Epithelial cell of prostate (primary cell): ENCODE results near the gene SETD1A.

Experiments
- DNase-seq: peaks from one replicate; pipeline ENCODE4 v3.0.0-alpha.2; 2011; ENCODE audit warnings: low read depth, low spot score
- H3K27ac ChIP-seq: fragments of 450-650 bp; 2 replicates; pipeline ENCODE4 v1.5.1; 2017; ENCODE audit warnings: mild to moderate bottlenecking

The SETD1A gene

DNA sequence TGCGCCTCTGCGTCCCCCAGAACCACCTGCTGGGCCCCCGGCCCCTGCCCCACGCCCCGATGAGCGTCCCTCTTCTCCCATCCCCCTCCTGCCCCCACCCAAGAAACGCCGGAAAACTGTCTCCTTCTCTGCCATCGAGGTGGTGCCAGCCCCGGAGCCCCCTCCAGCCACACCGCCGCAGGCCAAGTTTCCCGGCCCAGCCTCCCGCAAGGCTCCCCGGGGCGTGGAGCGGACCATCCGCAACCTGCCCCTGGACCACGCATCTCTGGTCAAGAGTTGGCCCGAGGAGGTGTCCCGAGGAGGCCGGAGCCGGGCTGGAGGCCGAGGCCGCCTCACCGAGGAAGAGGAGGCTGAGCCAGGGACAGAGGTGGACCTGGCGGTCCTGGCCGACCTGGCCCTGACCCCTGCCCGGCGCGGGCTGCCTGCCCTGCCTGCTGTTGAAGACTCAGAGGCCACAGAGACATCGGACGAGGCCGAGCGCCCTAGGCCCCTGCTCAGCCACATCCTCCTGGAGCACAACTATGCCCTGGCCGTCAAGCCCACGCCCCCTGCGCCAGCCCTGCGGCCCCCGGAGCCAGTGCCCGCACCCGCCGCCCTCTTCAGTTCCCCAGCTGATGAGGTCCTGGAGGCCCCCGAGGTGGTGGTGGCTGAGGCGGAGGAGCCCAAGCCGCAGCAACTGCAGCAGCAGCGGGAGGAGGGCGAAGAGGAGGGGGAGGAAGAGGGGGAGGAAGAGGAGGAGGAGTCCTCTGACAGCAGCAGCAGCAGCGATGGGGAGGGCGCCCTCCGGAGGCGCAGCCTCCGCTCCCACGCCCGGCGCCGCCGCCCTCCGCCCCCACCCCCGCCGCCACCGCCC lies 21.8 kb downstream of the SETD1A start:
- DNase-seq, result no peak
- H3K27ac ChIP-seq, result no peak overlapping the region

DNA sequence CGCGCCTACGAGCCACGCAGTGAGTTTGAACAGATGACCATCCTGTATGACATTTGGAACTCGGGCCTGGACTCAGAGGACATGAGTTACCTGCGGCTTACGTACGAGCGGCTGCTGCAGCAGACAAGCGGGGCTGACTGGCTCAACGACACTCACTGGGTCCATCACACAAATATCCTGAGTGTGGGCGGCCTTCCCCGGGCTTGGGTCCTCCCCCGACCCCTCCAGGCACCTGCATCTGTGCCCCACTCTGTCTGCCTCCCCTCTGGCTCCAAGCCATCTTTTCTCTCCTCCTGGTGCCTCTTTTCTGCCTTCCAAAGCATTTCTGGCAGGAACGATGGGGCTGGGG lies 22.4 kb downstream of the SETD1A start:
- H3K27ac ChIP-seq, result no peak overlapping the region
- DNase-seq, result no peak

DNA sequence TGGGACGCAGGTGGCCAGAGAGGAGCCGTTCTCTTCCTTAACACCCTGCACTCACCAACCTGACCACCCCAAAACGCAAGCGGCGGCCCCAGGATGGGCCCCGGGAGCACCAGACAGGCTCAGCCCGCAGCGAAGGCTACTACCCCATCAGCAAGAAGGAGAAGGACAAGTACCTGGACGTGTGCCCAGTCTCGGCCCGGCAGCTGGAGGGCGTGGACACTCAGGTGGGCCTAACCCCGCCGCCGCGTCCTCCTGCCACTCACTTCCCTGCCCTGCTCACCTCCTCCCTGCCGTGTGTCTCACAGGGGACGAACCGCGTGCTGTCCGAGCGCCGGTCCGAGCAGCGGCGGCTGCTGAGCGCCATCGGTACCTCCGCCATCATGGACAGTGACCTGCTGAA lies 22.9 kb downstream of the SETD1A start:
- no peak overlapping the region for H3K27ac ChIP-seq
- no peak for DNase-seq

DNA sequence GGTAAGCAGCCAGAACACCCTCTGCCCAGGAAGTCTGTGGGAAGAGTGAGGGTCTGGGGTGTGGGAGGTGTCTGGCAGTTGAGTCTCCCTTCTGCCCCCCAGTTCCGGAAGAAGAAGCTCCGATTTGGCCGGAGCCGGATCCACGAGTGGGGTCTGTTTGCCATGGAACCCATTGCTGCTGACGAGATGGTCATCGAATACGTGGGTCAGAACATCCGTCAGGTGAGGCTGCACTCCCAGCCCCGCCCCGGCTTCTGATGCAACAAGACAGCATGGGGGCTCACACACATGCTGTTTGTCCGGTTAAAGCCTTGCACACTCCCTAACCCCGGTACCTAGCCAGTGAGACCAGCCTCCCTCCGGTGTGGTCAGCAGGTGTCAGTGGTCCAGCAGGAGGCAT lies 23.4 kb downstream of the SETD1A start:
- H3K27ac ChIP-seq, result no peak overlapping the region
- no peak for DNase-seq

DNA sequence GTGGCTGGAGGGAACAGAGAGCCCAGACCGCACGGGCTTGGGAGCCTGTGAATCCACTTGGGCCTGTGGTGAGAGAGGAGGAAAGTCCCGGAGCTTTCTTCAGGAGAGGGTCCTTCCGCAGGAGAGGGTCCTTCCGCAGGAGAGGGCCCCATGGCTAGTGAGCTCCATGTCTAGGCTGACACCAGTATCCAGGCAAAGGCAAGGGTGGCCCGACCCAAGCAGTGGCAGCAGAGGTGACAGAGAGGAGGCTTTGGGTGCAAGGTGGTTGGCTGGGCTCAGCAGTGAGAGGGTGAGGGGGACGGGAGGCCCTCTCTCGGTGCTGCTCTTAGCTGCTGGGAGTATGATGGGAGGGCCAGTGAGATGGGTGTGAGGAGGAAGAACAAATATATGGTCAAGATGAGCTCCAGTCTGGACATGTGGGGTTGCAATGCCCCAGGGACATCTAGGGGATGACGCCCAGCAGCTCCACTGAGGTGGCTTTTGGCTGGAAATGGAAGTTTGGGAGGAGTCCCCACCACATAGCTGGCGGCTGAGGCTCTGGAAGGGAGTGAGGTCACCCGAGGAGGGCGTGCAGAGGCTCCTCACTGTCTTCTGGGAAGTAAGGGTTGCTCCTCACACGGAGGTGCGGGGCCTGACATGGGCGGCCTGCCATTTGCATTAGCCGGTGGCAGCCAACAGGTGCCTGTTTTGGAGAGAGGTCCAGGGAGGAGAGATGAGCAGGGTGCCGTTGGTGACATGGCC lies 25.2 kb downstream of the SETD1A start:
- H3K27ac ChIP-seq, result no peak overlapping the region
- DNase-seq, result no peak

DNA sequence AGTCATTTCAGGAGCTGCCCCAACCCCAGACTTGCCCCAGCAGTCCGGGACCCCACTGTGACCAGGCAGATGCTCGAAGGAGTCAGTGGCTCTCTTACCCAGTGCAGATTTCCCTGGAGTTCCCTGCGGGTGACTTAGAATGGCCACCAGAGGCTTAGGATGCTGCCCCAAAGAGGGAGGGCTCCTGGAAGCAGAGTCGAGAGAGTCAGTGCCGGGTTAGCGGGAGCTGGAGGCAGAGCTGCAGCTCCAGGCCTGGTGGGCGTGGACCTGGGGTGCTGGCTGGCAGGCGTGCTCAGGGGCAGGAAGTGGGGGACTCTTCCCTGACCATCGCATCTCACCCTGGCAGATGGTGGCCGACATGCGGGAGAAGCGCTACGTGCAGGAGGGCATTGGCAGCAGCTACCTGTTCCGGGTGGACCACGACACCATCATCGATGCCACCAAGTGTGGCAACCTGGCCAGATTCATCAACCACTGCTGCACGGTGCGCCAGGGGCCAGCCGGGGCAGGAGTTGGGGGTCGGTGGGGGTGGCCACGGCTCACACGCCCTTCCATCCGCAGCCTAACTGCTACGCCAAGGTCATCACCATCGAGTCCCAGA lies 25.8 kb downstream of the SETD1A start:
- H3K27ac ChIP-seq, result no peak overlapping the region
- no peak for DNase-seq

DNA sequence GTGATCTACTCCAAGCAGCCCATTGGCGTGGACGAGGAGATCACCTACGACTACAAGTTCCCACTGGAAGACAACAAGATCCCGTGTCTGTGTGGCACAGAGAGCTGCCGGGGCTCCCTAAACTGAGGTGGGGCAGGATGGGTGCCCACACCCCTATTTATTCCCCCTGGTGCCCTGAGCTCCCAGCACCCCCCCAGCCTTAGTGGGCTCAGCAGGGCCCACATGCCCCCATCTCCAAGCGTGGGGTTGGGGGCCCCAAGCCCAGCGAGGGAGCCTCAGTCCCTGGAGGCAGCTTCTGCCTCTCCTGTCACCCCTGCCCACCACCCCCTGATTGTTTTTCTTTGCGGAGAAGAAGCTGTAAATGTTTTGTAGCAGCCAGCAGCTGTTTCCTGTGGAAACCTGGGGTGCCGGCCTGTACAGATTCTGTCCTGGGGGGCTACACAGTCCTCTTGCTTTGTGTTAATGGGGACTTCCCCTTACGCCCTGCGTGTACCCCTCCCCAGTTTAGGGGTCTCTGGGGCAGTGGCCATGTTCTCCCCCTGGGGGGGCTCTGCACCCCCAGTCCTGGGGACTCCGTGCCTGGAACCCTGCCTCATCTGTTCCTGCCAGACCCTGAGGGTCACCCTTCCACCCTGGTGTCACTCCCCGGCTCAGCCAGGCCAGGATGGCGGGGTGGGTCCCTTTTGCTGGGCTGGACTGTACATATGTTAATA lies 26.5 kb downstream of the SETD1A start:
- DNase-seq, result no peak
- H3K27ac ChIP-seq, result no peak overlapping the region

DNA sequence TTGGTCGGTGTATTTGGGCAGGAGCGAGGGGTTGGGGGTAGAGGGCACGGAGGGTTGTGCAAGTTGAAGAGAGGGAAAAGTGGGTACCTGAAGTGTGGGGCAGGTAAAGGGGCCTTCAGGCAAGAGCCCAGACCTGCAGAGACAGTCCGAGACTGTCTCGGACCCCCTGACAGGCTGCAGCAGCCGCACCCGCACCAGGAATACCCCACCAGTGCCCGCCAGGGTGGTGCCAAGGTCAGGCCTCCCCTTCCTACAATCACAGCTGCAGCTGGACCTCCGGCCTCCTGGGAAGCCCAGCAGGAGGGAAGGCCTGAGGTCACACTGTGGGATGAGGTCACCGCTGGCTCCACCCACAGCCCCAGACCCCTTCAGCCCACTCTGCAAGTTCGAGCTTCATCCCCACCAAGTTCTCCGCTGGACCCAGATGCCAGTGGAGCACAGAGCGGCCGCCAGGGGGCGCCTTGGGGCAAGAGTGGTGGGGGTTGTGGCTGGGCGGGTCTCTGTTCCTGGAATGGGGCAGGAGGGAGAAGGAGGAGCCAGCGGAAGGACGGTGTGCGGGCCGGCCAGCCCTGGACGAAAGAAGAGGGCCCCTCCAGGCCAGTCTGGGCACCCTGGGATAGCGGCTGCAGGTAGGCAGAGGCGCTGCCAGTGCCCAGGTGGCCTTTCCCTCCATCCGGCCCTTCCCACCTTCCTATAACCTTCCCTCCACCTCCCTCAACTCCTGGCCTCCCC lies 27.3 kb downstream of the SETD1A start, which contains the start of gene HSD3B7:
Gene HSD3B7, plus strand, starts transcription at position 539 of the 732 bp plus-strand sequence. CDS start 452 bp downstream, outside the sequence.
- H3K27ac ChIP-seq, result no peak within 1 kb of the TSS
- DNase-seq, result no peak

DNA sequence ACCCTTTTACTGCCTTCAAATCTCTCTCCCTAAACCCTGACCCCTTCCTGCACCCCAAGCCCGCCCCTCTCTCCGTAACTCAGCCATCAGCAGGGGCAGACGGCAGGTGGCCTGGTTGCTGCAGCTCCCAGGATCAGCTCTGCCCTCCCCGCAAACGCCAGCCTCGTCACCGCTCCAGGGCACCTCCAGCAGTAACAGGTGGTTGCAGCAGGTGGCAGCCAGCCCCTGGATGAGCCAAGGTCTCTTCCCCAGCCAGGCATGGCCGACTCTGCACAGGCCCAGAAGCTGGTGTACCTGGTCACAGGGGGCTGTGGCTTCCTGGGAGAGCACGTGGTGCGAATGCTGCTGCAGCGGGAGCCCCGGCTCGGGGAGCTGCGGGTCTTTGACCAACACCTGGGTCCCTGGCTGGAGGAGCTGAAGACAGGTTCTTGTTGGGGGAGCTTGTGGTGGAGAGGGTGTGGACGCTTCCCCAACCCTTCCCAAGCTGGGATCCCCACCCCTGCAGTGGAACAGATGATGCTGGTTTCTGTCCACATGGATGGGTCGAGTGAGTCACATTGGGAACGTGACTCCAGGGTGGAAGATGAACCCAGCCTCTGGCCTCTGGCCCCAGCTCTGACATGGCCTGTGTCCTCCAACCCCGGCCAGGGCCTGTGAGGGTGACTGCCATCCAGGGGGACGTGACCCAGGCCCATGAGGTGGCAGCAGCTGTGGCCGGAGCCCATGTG lies 28.0 kb downstream of the SETD1A start:
- no peak for DNase-seq
- no peak overlapping the region for H3K27ac ChIP-seq

DNA sequence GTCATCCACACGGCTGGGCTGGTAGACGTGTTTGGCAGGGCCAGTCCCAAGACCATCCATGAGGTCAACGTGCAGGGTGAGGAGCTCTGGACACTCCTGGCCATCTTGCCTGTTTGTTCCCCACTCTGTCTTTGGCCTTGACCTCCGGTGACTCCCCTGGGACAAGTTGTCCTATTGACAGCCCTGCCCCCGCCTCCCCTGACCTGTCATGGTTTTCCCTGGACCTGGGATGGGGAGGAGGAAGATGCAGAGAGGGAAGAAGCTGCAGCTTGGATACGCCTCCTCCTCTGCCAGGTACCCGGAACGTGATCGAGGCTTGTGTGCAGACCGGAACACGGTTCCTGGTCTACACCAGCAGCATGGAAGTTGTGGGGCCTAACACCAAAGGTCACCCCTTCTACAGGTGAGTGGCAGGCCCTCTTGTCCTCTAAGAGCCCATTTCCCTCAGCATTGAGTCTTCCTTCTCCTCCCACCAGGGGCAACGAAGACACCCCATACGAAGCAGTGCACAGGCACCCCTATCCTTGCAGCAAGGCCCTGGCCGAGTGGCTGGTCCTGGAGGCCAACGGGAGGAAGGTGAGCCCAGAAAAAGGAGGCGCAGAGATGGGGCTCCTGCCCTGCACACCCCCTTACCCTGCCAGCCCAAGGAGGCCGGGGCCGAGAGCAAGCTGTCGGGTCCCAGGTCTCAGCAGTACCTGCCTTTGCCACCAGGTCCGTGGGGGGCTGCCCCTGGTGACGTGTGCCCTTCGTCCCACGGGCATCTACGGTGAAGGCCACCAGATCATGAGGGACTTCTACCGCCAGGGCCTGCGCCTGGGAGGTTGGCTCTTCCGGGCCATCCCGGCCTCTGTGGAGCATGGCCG lies 28.8 kb downstream of the SETD1A start:
- DNase-seq, result no peak
- no peak overlapping the region for H3K27ac ChIP-seq

DNA sequence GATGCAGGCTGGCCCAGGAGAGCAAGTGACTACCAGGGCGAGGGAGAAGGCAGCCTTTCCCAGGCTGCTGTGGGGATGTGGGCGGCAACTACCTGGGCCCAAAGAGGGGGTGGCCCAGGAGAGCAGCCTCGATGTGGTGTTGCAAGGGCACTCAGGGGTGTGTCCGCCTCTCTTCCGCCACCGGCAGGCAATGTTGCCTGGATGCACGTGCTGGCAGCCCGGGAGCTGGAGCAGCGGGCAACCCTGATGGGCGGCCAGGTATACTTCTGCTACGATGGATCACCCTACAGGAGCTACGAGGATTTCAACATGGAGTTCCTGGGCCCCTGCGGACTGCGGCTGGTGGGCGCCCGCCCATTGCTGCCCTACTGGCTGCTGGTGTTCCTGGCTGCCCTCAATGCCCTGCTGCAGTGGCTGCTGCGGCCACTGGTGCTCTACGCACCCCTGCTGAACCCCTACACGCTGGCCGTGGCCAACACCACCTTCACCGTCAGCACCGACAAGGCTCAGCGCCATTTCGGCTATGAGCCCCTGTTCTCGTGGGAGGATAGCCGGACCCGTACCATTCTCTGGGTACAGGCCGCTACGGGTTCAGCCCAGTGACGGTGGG lies 30.1 kb downstream of the SETD1A start:
- no peak for DNase-seq
- H3K27ac ChIP-seq, result no peak overlapping the region

DNA sequence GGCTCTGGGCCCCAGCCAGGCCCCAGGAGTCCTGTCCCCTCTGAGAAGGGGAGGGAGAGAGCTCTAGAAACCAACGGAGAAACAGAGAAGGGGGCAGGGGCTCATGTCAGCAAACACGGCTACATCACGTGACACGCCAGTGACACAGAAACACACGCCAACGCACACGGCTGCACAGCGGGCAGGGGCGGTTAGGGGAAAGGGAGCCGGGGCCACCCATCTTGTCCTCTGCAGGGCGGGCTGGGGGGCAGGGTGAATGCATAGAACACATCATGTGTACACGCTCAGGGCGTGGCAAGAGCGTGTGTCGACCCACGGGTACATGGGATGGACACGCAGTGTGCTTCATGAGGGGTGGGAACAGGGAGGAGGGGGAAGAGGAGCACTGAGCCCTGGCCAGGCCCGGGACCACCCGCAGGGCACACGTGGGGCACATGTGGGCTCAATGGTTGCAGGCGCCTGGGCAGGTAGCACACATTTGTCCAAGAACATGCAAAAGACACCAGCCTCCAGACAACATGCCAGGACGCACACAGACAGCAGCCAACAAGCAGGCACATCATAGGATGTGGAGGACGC lies 32.0 kb downstream of the SETD1A start:
- H3K27ac ChIP-seq, result no peak overlapping the region
- DNase-seq, result no peak

DNA sequence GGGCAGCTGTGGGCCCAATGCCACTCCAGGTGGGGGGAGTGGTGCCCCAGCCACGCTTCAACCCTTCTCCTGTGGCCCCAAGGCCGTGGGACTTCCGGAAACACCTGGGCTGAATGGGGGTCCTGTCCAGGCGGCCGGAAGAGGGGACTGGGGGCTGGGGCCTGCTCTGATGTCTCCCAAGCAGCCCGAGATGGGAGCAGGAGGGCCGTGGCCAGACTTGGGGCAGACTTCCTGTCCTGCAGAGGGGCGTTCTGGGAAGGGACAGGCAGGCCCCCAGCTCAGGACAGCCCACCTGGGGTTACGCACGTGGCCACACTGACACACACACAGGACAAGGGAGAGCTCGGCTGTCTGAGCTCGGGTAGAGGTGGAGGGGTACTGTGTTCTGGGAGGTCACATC lies 32.6 kb downstream of the SETD1A start:
- no peak for DNase-seq
- H3K27ac ChIP-seq, result no peak overlapping the region

DNA sequence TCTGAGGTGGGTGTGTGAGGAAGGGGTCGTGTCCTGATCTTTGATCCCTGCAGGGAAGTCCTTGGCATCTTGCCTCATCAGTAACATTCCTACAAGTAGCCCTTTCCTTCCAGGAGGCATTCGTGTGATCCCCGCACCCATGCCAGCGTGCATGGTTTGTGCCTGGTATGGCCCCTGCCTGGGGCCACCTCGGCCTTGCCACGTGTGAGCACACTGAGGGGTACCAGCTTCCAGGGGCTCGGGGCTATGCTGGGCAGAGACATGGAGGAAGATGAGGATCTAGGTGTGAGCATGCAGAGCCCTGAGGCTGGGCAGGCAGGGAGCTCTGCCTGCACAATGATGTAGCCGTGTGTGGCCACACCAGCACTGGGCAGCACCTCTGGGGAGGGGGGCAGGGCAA lies 33.5 kb downstream of the SETD1A start:
- H3K27ac ChIP-seq, result no peak overlapping the region
- no peak for DNase-seq

DNA sequence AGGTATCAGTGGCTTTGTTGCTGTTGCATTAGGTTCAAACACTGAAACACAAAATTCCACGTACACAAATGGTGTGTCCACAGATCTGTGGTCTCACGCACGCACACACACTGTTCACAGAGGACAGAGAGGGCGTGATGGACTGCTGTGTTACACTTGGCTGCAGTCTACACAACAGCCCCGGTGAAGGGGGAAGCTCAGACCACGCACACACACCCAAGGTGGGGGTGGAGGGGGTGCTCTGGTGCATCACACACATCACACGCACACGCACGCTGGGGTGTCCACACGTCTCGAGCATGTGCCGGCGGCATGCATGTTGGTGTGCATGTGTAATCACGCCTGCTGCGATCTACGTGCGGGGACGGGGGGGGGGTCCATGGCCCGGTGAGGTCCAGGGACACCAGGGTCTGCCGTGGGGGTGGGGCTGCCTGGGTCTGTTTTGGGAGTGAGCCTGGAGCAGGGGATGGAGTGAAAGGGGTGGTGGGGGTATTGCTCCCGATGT lies 34.8 kb downstream of the SETD1A start:
- H3K27ac ChIP-seq, result no peak overlapping the region
- no peak for DNase-seq

DNA sequence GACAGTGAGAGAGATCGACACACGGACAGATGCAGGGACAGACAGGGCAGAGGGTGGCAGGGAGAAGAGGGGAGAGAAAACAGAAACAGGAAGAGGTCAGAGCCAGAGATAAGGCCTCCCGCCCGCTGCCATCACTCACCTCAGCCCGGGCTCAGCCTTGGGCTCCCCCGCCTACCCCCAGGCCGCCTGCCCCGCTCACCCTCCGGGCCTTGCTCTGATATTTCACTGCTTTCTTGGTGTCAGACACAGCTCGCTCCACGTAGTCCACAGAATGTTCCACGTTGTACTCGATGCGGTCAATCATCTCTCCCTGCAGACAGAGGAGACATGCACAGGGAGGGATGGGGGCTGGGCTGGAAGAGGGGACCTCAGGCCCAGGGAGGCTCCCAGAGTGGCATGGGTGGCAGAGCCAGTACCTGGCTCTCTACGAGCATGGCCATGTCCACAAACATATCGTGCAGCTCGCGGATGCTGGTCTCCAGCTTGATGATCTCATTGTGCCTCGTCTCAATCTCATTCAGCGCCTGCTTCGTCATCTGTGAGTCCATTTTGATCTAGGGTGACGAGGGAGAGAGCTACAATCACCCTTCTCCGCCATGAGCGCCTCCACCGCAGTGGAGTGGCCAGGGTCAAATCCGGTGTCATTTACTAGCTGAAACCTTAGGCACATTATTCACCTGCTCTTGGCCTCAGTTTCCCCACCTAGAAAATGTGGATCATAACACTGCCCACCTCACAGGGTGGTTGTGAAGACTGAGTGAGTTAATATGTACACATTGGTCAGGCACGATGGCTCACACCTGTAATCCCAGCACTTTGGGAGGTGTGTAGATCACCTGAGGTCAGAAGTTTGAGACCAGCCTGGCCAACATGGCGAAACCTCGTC lies 35.6 kb downstream of the SETD1A start:
- H3K27ac ChIP-seq, result no peak overlapping the region

DNA sequence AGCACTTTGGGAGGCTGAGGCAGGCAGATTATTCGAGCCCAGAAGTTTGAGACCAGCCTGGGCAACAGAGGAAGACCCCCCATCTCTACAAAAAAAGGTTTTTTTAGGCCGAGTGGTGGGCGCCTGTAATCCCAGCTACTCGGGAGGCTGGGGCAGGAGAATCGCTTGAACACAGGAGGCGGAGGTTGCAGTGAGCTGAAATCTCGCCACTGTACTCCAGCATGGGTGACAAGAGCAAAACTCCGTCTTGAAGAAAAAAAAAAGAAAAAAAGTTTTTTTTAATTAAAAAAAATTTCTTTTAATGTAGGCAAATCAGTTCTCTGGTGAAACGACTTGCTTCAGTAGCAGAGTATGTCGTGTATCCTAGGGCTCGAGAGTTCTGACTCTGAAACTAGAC lies 38.4 kb downstream of the SETD1A start:
- no peak for DNase-seq
- peak overlapping the region; percentile 82 for H3K27ac ChIP-seq

More for the DNA sequence above, 35.6 kb downstream of the SETD1A start:
- DNase-seq, result no peak
